Activated T-cell treated with anti-CD3 and anti-CD28 coated beads for 24 hours (primary cell): ENCODE measurements around the gene RFFL.
"Not testable (repeated sequence)": the region's sequence is repeated elsewhere in the genome, so short reads cannot be mapped to it uniquely, and the experiment has no call there.

Experiments
- DNase-seq: peaks from one replicate; pipeline ENCODE4 v3.0.0-alpha.2; 2020; ENCODE audit warnings: low read depth

RFFL gene

GRCh38 chr17:35046740-35047283, 16.7 kb downstream of the RFFL start:
- peak; percentile 63 for DNase-seq

GRCh38 chr17:35046245-35046644, 17.3 kb downstream of the RFFL start:
- DNase-seq = no peak

GRCh38 chr17:35045458-35045979, 18.0 kb downstream of the RFFL start:
- DNase-seq = not testable (repeated sequence)

- no peak for DNase-seq
These were observed 19.3 kb downstream of the RFFL start for GRCh38 chr17:35044181-35044580.

- no peak for DNase-seq
These were observed 22.1 kb downstream of the RFFL start for GRCh38 chr17:35041390-35041789.

GRCh38 chr17:35038453-35038852, 25.1 kb downstream of the RFFL start:
- DNase-seq = no peak

GRCh38 chr17:35030780-35031179, 32.7 kb downstream of the RFFL start:
- DNase-seq = no peak

GRCh38 chr17:35028531-35029262, 34.8 kb downstream of the RFFL start:
- no peak for DNase-seq

- not testable (repeated sequence) for DNase-seq
These were observed 35.4 kb downstream of the RFFL start for GRCh38 chr17:35028097-35028496.

GRCh38 chr17:35025541-35025940, 38.0 kb downstream of the RFFL start:
- no peak for DNase-seq

- no peak for DNase-seq
These were observed 40.0 kb downstream of the RFFL start for GRCh38 chr17:35023538-35023937.

- peak; percentile 64 for DNase-seq
These were observed 40.9 kb downstream of the RFFL start for GRCh38 chr17:35022536-35023063.

- DNase-seq = no peak
These were observed 41.8 kb downstream of the RFFL start for GRCh38 chr17:35021520-35022380.

- no peak for DNase-seq
These were observed 43.9 kb downstream of the RFFL start for GRCh38 chr17:35019386-35020179.

- no peak for DNase-seq
These were observed 44.7 kb downstream of the RFFL start for GRCh38 chr17:35018814-35019213.

GRCh38 chr17:35017021-35017420, 46.5 kb downstream of the RFFL start:
- no peak for DNase-seq

GRCh38 chr17:35016369-35016768, 47.1 kb downstream of the RFFL start:
- DNase-seq = no peak

GRCh38 chr17:35011671-35012216, 51.8 kb downstream of the RFFL start:
- DNase-seq = no peak

- no peak for DNase-seq
These were observed 53.4 kb downstream of the RFFL start for GRCh38 chr17:35010093-35010492.

- DNase-seq = no peak
These were observed 56.5 kb downstream of the RFFL start for GRCh38 chr17:35006961-35007360.

GRCh38 chr17:35006345-35006744, 57.2 kb downstream of the RFFL start:
- no peak for DNase-seq
